GM12878 (cell line): Measurements from ENCODE around the gene LRFN2. TPM values are rescaled to one million over a fixed set of nuclear protein-coding genes. Genes with fewer than 3 reads are reported as not detected.

Source experiments
- ATAC-seq: fragments of 200-7000 bp; cut with Tn5 transposase; 3 replicates; pipeline ENCODE4 v1.9.1; 2020; ENCODE audit warnings: mild to moderate bottlenecking, moderate library complexity
- BruUV-seq: library from RNA; stranded (reverse); fragments of 400-500 nt; replicated peaks from 2 replicates; lab custom pipeline; 2021; lab: Mats Ljungman, UMichigan
- CTCF ChIA-PET: fragments of 300-600 bp; sonication (Branson Sonifier 250); formaldehyde crosslinking; extraction: SDS; loops from one replicate; lab custom pipeline; 2021; ENCODE audit warnings: inconsistent platforms; lab: Yijun Ruan, JAX
- POLR2A ChIA-PET: fragments of 350-600 bp; formaldehyde crosslinking; extraction: SDS; loops from one replicate; lab custom pipeline; 2021; ENCODE audit warnings: inconsistent platforms; lab: Charles Lee
- RAD21 ChIA-PET: fragments of 300-600 bp; sonication (Branson Sonifier 250); formaldehyde crosslinking; loops from one replicate; lab custom pipeline; 2023; ENCODE audit warnings: antibody characterized with exemption; ENCODE audit not compliant: unreplicated experiment; lab: Charles Lee
- SMC1A ChIA-PET: fragments of 300-600 bp; sonication (Branson Sonifier 250); formaldehyde crosslinking; loops from one replicate; lab custom pipeline; 2023; ENCODE audit not compliant: unreplicated experiment, uncharacterized antibody; lab: Charles Lee
- DNase-seq: peaks from one replicate; pipeline ENCODE4 v3.0.0-alpha.2; 2011; ENCODE audit warnings: low read depth, low spot score
- FAIRE-seq: peaks from 3 replicates; lab custom pipeline; 2011; peaks lifted over from hg19 to GRCh38; lab: Jason Lieb, UNC
- H2AFZ ChIP-seq: 2 replicates; pipeline ENCODE4 v1.6.0; 2011; ENCODE audit warnings: low read depth, low read length, control low read depth; ENCODE audit not compliant: control insufficient read depth
- H3K27ac ChIP-seq: 2 replicates; pipeline ENCODE4 v1.5.1; 2011; ENCODE audit warnings: control low read depth; ENCODE audit not compliant: control insufficient read depth, insufficient read depth
- H3K27me3 ChIP-seq, 2 experiments: replicated peaks in 1 of 2; 2 replicates each; pipeline versions ENCODE4 v1.6.0 to v1.6.1; 2011; ENCODE audit warnings: low read length in 1 of 2; ENCODE audit not compliant: control insufficient read depth in 2 of 2, insufficient read depth in 2 of 2
- H3K36me3 ChIP-seq, 2 experiments: 2 replicates each; pipeline ENCODE4 v1.5.1; 2011; ENCODE audit warnings: low read length in 1 of 2; ENCODE audit not compliant: control insufficient read depth in 2 of 2, insufficient read depth in 2 of 2
- H3K4me1 ChIP-seq: 2 replicates; pipeline ENCODE4 v1.6.1; 2011; ENCODE audit warnings: mild to moderate bottlenecking, low read length, moderate library complexity, mixed read lengths; ENCODE audit not compliant: control insufficient read depth, insufficient read depth
- H3K4me2 ChIP-seq: 2 replicates; pipeline ENCODE4 v1.6.0; 2011; ENCODE audit warnings: control low read depth; ENCODE audit not compliant: control insufficient read depth, insufficient read depth
- H3K4me3 ChIP-seq: fragments of 200-600 bp; sonication (generic); 2 replicates; pipeline ENCODE4 v1.5.1; 2016
- H3K79me2 ChIP-seq: 2 replicates; pipeline ENCODE4 v1.6.0; 2011; ENCODE audit warnings: low read length; ENCODE audit not compliant: control insufficient read depth, insufficient read depth
- H3K9ac ChIP-seq: 2 replicates; pipeline ENCODE4 v1.8.0; 2011; ENCODE audit warnings: low read length, control low read depth, mixed read lengths; ENCODE audit not compliant: control insufficient read depth, insufficient read depth
- H3K9me3 ChIP-seq: replicated peaks from 3 replicates; pipeline ENCODE4 v1.5.1; 2011; ENCODE audit warnings: mild to moderate bottlenecking, low read length; ENCODE audit not compliant: control insufficient read depth, insufficient read depth
- H4K20me1 ChIP-seq: 2 replicates; pipeline ENCODE4 v1.6.0; 2011; ENCODE audit not compliant: control insufficient read depth, insufficient read depth
- BCL11A ChIP-seq: IDR thresholded peaks from 2 replicates; pipeline ENCODE4 v1.6.1; 2011; ENCODE audit warnings: low read depth, low read length
- CBFB ChIP-seq: IDR thresholded peaks from 2 replicates; pipeline ENCODE4 v1.6.1; 2016; ENCODE audit warnings: antibody characterized with exemption, low read depth
- CHD2 ChIP-seq: IDR thresholded peaks from 2 replicates; pipeline ENCODE4 v1.6.1; 2011; ENCODE audit warnings: low read depth, low read length, improper control_type of control experiment, borderline replicate concordance
- E4F1 ChIP-seq: fragments of 450-650 bp; IDR thresholded peaks from 2 replicates; pipeline ENCODE4 v1.6.1; 2018; ENCODE audit warnings: borderline replicate concordance, mild to moderate bottlenecking; ENCODE audit not compliant: partially characterized antibody
- ETV6 ChIP-seq, 2 experiments: fragments of 450-650 bp in 1 of 2; IDR thresholded peaks in 1 of 2; conservative IDR thresholded peaks in 1 of 2; 2 replicates each; pipeline ENCODE4 v1.6.1; 2014; ENCODE audit warnings: antibody characterized with exemption in 1 of 2, borderline replicate concordance in 1 of 2, low read depth in 1 of 2, mild to moderate bottlenecking in 1 of 2, moderate library complexity in 1 of 2
- MEF2B ChIP-seq: fragments of 450-650 bp; IDR thresholded peaks from 2 replicates; pipeline ENCODE4 v1.6.1; 2018; ENCODE audit warnings: mild to moderate bottlenecking, moderate library complexity; ENCODE audit not compliant: partially characterized antibody, poor library complexity, severe bottlenecking
- NR2C2 ChIP-seq: IDR thresholded peaks from 2 replicates; pipeline ENCODE4 v1.6.1; 2011; ENCODE audit warnings: borderline replicate concordance, low read depth; ENCODE audit not compliant: control insufficient read depth, insufficient read length
- PRDM15 ChIP-seq: fragments of 450-650 bp; formaldehyde crosslinking; IDR thresholded peaks from 2 replicates; pipeline ENCODE4 v1.4.0; 2020; ENCODE audit warnings: mild to moderate bottlenecking, moderate library complexity
- RAD51 ChIP-seq: fragments of 450-650 bp; IDR thresholded peaks from 2 replicates; pipeline ENCODE4 v1.6.1; 2016; ENCODE audit warnings: moderate library complexity, mild to moderate bottlenecking, inconsistent platforms
- RELA ChIP-seq: fragments of 450-650 bp; IDR thresholded peaks from 2 replicates; pipeline ENCODE4 v1.8.0; 2014; ENCODE audit warnings: borderline replicate concordance; ENCODE audit not compliant: partially characterized antibody
- SKIL ChIP-seq: fragments of 450-650 bp; IDR thresholded peaks from 2 replicates; pipeline ENCODE4 v1.6.1; 2017; ENCODE audit warnings: mild to moderate bottlenecking, low read depth, inconsistent platforms; ENCODE audit not compliant: poor library complexity, severe bottlenecking
- TCF7 ChIP-seq: IDR thresholded peaks from 2 replicates; pipeline ENCODE4 v1.6.1; 2014; ENCODE audit warnings: antibody characterized with exemption, borderline replicate concordance
- YY1 ChIP-seq: IDR thresholded peaks from 2 replicates; pipeline ENCODE4 v1.6.1; 2011; ENCODE audit warnings: low read depth, mild to moderate bottlenecking, low read length
- WGBS: methylation state at CpG from one replicate; pipeline ENCODE4 v1.1.6; 2016; ENCODE audit warnings: low lambda C conversion rate; ENCODE audit not compliant: insufficient replicate concordance, insufficient coverage; ENCODE audit errors: missing lambda C conversion rate; 5-methylcytosine and 5-hydroxymethylcytosine counted together
- in situ Hi-C: fragments of 300-500 bp; cut with MboI; formaldehyde crosslinking; loops from 9 replicates; pipeline ENCODE4 v1.14.3; 2018; ENCODE audit warnings: mixed read lengths
- intact Hi-C: fragments of 100-400 bp; cut with micrococcal nuclease; formaldehyde crosslinking; loops from one replicate; pipeline ENCODE4 v1.14.2; 2022; ENCODE audit not compliant: unreplicated experiment
- polyA plus RNA-seq, 11 experiments: library from polyadenylated mRNA; depleted of rRNA in 4 of 11; unstranded in 6 of 11; stranded (reverse) in 5 of 11; fragments of >200 nt; fragmentation: Nextera tagmentation in 4 of 11; fragmentation: Illumina TruSeq in 1 of 11; extraction: Ambion mirVana in 4 of 11; extraction: Trizol in 1 of 11; gene quantifications; 1 replicate in 1 of 11; 2 replicates in 10 of 11; pipeline versions ENCODE4 v1.2.1 to v1.2.3, GENCODE V29; 2011 to 2016; ENCODE audit warnings: inconsistent platforms in 2 of 11, missing spikeins in 2 of 11, low read depth in 1 of 11
- total RNA-seq, 4 experiments: library from RNA; depleted of rRNA in 3 of 4; stranded (reverse); fragments of >200 nt in 3 of 4; fragmentation: Illumina TruSeq in 1 of 4; extraction: Trizol in 1 of 4; gene quantifications; 2 replicates each; pipeline versions ENCODE4 v1.2.1 to v1.2.3, GENCODE V29; 2013 to 2021

Gene LRFN2
- total and polyA plus RNA-seq, 10 of the 15 experiments (the other 5 are each of a cell fraction or from before 2014, with no cell fraction given) = not detected

- TF ChIP-seq NR2C2 (no peak), RAD51 (no peak)
- TF ChIP-seq, all 136 proteins: peak for 0
Measured at GRCh38 chr6:40346246-40346645, 240.9 kb downstream of the LRFN2 start (continued).

GRCh38 chr6:40344566-40345167, 242.5 kb downstream of the LRFN2 start:
- CTCF ChIA-PET = interaction anchor here (0.8 kb wide), 1 partner anchor 27 kb away, joined by 3 read pairs; no protein-coding TSS in a partner anchor
- TF ChIP-seq RELA (no peak), ETV6 (conservative IDR thresholded peaks at IDR 0.05 in 1 of 2, IDR thresholded peaks at IDR 0.05 in 1 of 2; ENCODE audit: borderline replicate concordance in 1 of 2, low read depth in 1 of 2) (no peak), CBFB (no peak), E4F1 (no peak), MEF2B (no peak), CHD2 (no peak), YY1 (no peak), TCF7 (no peak), SKIL (no peak), PRDM15 (CRISPR knock-in tag) (no peak), BCL11A (no peak)

More at GRCh38 chr6:40344566-40345167, 242.5 kb downstream of the LRFN2 start:
- H3K4me1 ChIP-seq = no peaks in the 10 kb centered on the region
- no peaks in the 10 kb centered on the region for H3K36me3 ChIP-seq
- H3K9ac ChIP-seq = no peak overlapping the region
- WGBS = 36% methylated on average over 6 of the region's 6 CpGs
- no peaks in the 10 kb centered on the region for H3K79me2 ChIP-seq
- no peaks in the 10 kb centered on the region for H4K20me1 ChIP-seq
- RAD21 ChIA-PET = no interaction called here
- SMC1A ChIA-PET = interaction anchor here (0.6 kb wide), 1 partner anchor 1470 kb away, joined by 3 read pairs; no protein-coding TSS in a partner anchor
- no peak overlapping the region for H3K27ac ChIP-seq
- no peak overlapping the region for H3K4me2 ChIP-seq
- POLR2A ChIA-PET = no interaction called here
- FAIRE-seq (no peak), DNase-seq (no peak), ATAC-seq (no peak)
- H3K4me3 ChIP-seq = no peak overlapping the region
- H3K27me3 ChIP-seq = no peaks in the 10 kb centered on the region; a peak in 2 of 4 replicates
- in situ Hi-C loops = no loop called here
- H2AFZ ChIP-seq = no peak overlapping the region
- no peaks in the 10 kb centered on the region for H3K9me3 ChIP-seq
- intact Hi-C loops = no loop called here
- no TSS peak for BruUV-seq
